H1 (cell line): ENCODE results near the gene SELENOV.

ENCODE experiments used
- BACH1 ChIP-seq: IDR thresholded peaks from 2 replicates; pipeline ENCODE4 v1.6.1; 2012; ENCODE audit warnings: low read length, improper control_type of control experiment
- CEBPB ChIP-seq: IDR thresholded peaks from 2 replicates; pipeline ENCODE4 v1.6.1; 2012; ENCODE audit warnings: low read depth, low read length
- CTCF ChIP-seq, 3 experiments: IDR thresholded peaks; 1 replicate in 2 of 3; 2 replicates in 1 of 3; pipeline versions ENCODE4 v1.5.1 to v1.6.1; 2011; ENCODE audit warnings: low read length in 3 of 3, mild to moderate bottlenecking in 3 of 3, inconsistent platforms in 2 of 3, low read depth in 1 of 3, moderate library complexity in 1 of 3; ENCODE audit not compliant: insufficient read depth in 1 of 3; ENCODE audit errors: control extremely low read depth in 1 of 3
- EGR1 ChIP-seq: IDR thresholded peaks from 2 replicates; pipeline ENCODE4 v1.6.1; 2011; ENCODE audit warnings: low read depth, low read length, borderline replicate concordance
- EP300 ChIP-seq, 2 experiments: IDR thresholded peaks; 1 replicate in 1 of 2; 2 replicates in 1 of 2; pipeline ENCODE4 v1.6.1; 2011 to 2012; ENCODE audit warnings: low read depth in 2 of 2, low read length in 2 of 2, mild to moderate bottlenecking in 2 of 2, borderline replicate concordance in 1 of 2, inconsistent platforms in 1 of 2, moderate library complexity in 1 of 2
- HDAC2 ChIP-seq, 2 experiments: fragments of 300-600 bp in 1 of 2; sonication (generic) in 1 of 2; IDR thresholded peaks; 2 replicates each; pipeline ENCODE4 v1.6.1; 2011 to 2012; ENCODE audit warnings: low read depth in 2 of 2, low read length in 2 of 2, mild to moderate bottlenecking in 2 of 2, moderate library complexity in 2 of 2, borderline replicate concordance in 1 of 2, inconsistent platforms in 1 of 2
- POLR2A ChIP-seq, 2 experiments: IDR thresholded peaks; 1 replicate in 1 of 2; 2 replicates in 1 of 2; pipeline ENCODE4 v1.6.1; 2011; ENCODE audit warnings: low read depth in 2 of 2, low read length in 2 of 2, mild to moderate bottlenecking in 2 of 2; ENCODE audit errors: control extremely low read depth in 1 of 2
- POLR2AphosphoS5 ChIP-seq: IDR thresholded peaks from 2 replicates; pipeline ENCODE4 v1.6.1; 2011; ENCODE audit warnings: low read depth, low read length
- YY1 ChIP-seq: IDR thresholded peaks from 2 replicates; pipeline ENCODE4 v1.6.1; 2011; ENCODE audit warnings: low read depth, mild to moderate bottlenecking, low read length

GRCh38 chr19:39558624-39559117, 43.7 kb downstream of the SELENOV start:
- TF ChIP-seq CTCF (IDR thresholded peaks at IDR 0.05; ENCODE audit: control extremely low read depth in 1 of 3, insufficient read depth in 1 of 3, low read depth in 1 of 3, low read length in 3 of 3) (no peak), BACH1 (no peak), EP300 (IDR thresholded peaks at IDR 0.05; ENCODE audit: borderline replicate concordance in 1 of 2, low read depth in 2 of 2, low read length in 2 of 2) (no peak), CEBPB (no peak), HDAC2 (IDR thresholded peaks at IDR 0.05; ENCODE audit: borderline replicate concordance in 1 of 2, low read depth in 2 of 2, low read length in 2 of 2) (no peak), POLR2AphosphoS5 (no peak), YY1 (no peak), POLR2A (IDR thresholded peaks at IDR 0.05; ENCODE audit: control extremely low read depth in 1 of 2, low read depth in 2 of 2, low read length in 2 of 2) (no peak), EGR1 (no peak)
